ENCODE data around the gene RAB37. TPM values are rescaled to one million over a fixed set of nuclear protein-coding genes. Genes with fewer than 3 reads are reported as not detected.

RAB37 gene
- polyA plus RNA-seq, 1 donor from 2014 or later = not detected

DNA sequence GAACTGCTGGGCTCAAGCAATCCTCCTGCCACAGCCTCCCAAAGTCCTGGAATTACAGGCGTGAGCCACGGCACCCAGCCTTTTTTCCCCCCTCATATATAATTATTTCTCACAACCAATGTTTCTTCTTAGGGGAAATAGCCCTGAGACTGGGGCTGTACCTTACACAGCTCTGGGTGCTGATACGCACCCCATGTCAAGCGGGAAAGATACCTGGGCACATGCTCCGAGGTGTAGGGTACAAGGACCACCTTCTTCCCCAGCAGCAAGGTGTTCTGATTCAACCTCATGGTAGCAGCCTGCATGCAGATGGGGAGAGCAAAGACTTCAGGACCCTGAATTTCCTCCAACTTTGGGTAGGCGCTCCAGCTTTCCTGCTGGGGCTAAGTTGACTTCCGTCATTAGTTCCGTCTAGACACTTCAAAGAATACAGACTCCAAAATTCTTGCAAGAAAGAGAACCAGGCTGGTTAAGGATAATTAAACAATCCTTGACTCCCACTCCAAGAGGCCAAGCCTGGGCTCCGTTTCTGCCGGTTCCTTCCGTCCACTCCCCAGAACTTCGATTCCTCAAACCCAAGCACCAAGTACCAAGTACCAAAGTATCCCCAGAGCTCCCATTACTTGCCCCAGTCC lies 38.5 kb downstream of the RAB37 start:
- Histone ChIP-seq H2AFZ (ENCODE audit: low read depth, low read length) (peak overlapping the region; percentile 75), H4K20me1 (ENCODE audit: insufficient read depth) (no peaks in the 10 kb centered on the region), H3K36me3 (ENCODE audit: insufficient read depth, low read length) (peaks cover 7% of the 10 kb centered on the region)

DNA sequence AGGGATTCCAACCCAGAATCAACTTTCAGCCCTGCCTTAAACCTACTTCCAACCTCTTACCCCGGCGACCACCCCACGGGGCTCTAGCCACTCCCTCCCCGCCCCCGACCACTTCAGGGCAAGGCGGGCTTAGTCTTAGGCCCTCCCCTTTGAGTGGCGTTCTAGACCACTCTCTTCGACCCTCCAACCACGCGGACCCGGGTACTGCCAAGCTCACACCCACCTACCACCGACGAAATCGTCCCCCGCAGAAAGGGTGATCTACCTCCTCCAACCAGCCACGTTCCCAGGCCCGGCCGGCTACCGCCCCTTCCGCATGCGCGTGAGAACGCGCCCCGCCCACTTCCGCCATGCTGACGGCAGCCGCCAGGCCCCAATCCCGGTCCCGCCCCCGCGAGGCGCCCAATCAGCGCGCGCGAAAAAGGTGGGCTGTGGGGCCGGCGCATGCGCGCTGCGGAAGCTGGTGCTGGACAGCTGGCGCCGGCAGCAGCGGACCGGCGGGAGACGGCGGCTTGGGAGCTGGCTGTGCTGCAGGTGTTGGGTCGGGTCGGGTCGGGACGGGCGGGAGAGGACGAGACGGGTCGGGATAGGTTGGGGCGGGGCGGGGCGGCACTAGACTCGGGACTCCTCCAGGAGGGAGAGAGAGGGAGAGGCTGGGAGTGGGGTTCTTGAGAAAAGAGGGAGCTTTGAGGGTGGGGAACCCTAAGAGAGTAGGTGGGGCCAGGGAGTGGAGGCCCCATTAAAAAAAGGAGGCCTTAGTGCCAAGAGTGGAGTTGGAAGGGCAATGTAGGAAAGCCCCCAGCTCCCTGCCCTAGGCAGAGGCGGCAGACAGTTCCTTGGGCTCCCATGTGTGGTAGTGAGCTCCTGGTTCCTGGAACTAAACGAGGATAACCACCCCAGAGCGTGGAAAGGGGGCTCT lies 39.2 kb downstream of the RAB37 start, which contains the start of gene NAT9:
Gene NAT9 (minus strand): TSS at position 302 of the 919 bp plus-strand sequence. CDS start 647 bp downstream, outside the sequence.
- Histone ChIP-seq H3F3A (ENCODE audit: insufficient read depth, low read length, poor library complexity, severe bottlenecking) (no peaks in the 10 kb centered on the region), H3K4me2 (ENCODE audit: low read length) (peak within 1 kb of the TSS; percentile 83), H3K4me3 (ENCODE audit: low read length) (peak within 1 kb of the TSS; percentile 91), H3K79me2 (replicated peaks; ENCODE audit: insufficient read depth, low read length) (peaks cover 23% of the 10 kb centered on the region), H3K36me3 (ENCODE audit: insufficient read depth, low read length) (peaks cover 1% of the 10 kb centered on the region), H3K9me2 (ENCODE audit: insufficient read depth, low read length) (no peaks in the 10 kb centered on the region), H2AFZ (ENCODE audit: low read depth, low read length) (peak within 1 kb of the TSS; percentile 75), H3K27me3 (ENCODE audit: insufficient read depth, low read depth, low read length) (no peaks in the 10 kb centered on the region), H3K9ac (ENCODE audit: low read length) (peak within 1 kb of the TSS; percentile 76), H3K27ac (ENCODE audit: low read length) (peak within 1 kb of the TSS; percentile 45), H3K9me3 (ENCODE audit: low read length) (no peaks in the 10 kb centered on the region), H4K20me1 (ENCODE audit: insufficient read depth) (no peaks in the 10 kb centered on the region)
- peak; percentile 20 for TF ChIP-seq EP300 (conservative IDR thresholded peaks at IDR 0.05; ENCODE audit: poor library complexity, severe bottlenecking)
- TF ChIP-seq, protein P1, sequence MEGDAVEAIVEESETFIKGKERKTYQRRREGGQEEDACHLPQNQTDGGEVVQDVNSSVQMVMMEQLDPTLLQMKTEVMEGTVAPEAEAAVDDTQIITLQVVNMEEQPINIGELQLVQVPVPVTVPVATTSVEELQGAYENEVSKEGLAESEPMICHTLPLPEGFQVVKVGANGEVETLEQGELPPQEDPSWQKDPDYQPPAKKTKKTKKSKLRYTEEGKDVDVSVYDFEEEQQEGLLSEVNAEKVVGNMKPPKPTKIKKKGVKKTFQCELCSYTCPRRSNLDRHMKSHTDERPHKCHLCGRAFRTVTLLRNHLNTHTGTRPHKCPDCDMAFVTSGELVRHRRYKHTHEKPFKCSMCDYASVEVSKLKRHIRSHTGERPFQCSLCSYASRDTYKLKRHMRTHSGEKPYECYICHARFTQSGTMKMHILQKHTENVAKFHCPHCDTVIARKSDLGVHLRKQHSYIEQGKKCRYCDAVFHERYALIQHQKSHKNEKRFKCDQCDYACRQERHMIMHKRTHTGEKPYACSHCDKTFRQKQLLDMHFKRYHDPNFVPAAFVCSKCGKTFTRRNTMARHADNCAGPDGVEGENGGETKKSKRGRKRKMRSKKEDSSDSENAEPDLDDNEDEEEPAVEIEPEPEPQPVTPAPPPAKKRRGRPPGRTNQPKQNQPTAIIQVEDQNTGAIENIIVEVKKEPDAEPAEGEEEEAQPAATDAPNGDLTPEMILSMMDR (IDR thresholded peaks at IDR 0.05; ENCODE audit: poor library complexity, severe bottlenecking) = no peak
- peak; percentile 85 for TF ChIP-seq POLR2AphosphoS5 (IDR thresholded peaks at IDR 0.05)
- TF ChIP-seq EZH2 (IDR thresholded peaks at IDR 0.05; ENCODE audit: borderline replicate concordance, insufficient read depth, low read length, poor library complexity, severe bottlenecking) = no peak
- no peak for TF ChIP-seq TAF1 (IDR thresholded peaks at IDR 0.05; ENCODE audit: low read depth)
- peak; percentile 92 for TF ChIP-seq MXI1 (conservative IDR thresholded peaks at IDR 0.05; ENCODE audit: poor library complexity, severe bottlenecking)
- TF ChIP-seq SMC3 (conservative IDR thresholded peaks at IDR 0.05; ENCODE audit: poor library complexity) = no peak
- peak; percentile 21 for TF ChIP-seq RAD21 (conservative IDR thresholded peaks at IDR 0.05)
- TF ChIP-seq, protein P2, sequence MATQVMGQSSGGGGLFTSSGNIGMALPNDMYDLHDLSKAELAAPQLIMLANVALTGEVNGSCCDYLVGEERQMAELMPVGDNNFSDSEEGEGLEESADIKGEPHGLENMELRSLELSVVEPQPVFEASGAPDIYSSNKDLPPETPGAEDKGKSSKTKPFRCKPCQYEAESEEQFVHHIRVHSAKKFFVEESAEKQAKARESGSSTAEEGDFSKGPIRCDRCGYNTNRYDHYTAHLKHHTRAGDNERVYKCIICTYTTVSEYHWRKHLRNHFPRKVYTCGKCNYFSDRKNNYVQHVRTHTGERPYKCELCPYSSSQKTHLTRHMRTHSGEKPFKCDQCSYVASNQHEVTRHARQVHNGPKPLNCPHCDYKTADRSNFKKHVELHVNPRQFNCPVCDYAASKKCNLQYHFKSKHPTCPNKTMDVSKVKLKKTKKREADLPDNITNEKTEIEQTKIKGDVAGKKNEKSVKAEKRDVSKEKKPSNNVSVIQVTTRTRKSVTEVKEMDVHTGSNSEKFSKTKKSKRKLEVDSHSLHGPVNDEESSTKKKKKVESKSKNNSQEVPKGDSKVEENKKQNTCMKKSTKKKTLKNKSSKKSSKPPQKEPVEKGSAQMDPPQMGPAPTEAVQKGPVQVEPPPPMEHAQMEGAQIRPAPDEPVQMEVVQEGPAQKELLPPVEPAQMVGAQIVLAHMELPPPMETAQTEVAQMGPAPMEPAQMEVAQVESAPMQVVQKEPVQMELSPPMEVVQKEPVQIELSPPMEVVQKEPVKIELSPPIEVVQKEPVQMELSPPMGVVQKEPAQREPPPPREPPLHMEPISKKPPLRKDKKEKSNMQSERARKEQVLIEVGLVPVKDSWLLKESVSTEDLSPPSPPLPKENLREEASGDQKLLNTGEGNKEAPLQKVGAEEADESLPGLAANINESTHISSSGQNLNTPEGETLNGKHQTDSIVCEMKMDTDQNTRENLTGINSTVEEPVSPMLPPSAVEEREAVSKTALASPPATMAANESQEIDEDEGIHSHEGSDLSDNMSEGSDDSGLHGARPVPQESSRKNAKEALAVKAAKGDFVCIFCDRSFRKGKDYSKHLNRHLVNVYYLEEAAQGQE (IDR thresholded peaks at IDR 0.05; ENCODE audit: borderline replicate concordance) = no peak

More for the DNA sequence above, 38.5 kb downstream of the RAB37 start:
- H3F3A ChIP-seq (ENCODE audit: insufficient read depth, low read length, poor library complexity, severe bottlenecking) = no peaks in the 10 kb centered on the region
- peaks cover 23% of the 10 kb centered on the region for H3K79me2 ChIP-seq (replicated peaks; ENCODE audit: insufficient read depth, low read length)
- no peaks in the 10 kb centered on the region for H3K9me2 ChIP-seq (ENCODE audit: insufficient read depth, low read length)
- peak overlapping the region; percentile 45 for H3K27ac ChIP-seq (ENCODE audit: low read length)
- H3K4me2 ChIP-seq (ENCODE audit: low read length) = peak overlapping the region; percentile 83
- H3K27me3 ChIP-seq (ENCODE audit: insufficient read depth, low read depth, low read length) = no peaks in the 10 kb centered on the region
- TF ChIP-seq RAD21 (conservative IDR thresholded peaks at IDR 0.05) = no peak
- H3K9ac ChIP-seq (ENCODE audit: low read length) = peak overlapping the region; percentile 76
- H3K9me3 ChIP-seq (ENCODE audit: low read length) = no peaks in the 10 kb centered on the region
- H3K4me3 ChIP-seq (ENCODE audit: low read length) = peak overlapping the region; percentile 91
